HFFc6 (cell line): ENCODE results near the gene STK32A. TPM values are rescaled to one million over a fixed set of nuclear protein-coding genes. Genes with fewer than 3 reads are reported as not detected.

Source experiments
- DNase-seq: peaks from one replicate; pipeline ENCODE4 v3.0.0-alpha.2; 2018
- H3K27ac Mint-ChIP-seq: 2 replicates; pipeline ENCODE4 v1.8.0; 2020; ENCODE audit warnings: mild to moderate bottlenecking, mixed read lengths
- H3K27me3 Mint-ChIP-seq: 2 replicates; pipeline ENCODE4 v1.8.0; 2021; ENCODE audit warnings: mild to moderate bottlenecking, moderate library complexity, mixed read lengths; ENCODE audit not compliant: insufficient read depth
- H3K36me3 Mint-ChIP-seq: 2 replicates; pipeline ENCODE4 v1.8.0; 2021; ENCODE audit warnings: low read depth, mixed read lengths
- H3K4me1 Mint-ChIP-seq: 2 replicates; pipeline ENCODE4 v1.8.0; 2020; ENCODE audit warnings: low read depth, mixed read lengths
- H3K4me3 Mint-ChIP-seq: 2 replicates; pipeline ENCODE4 v1.8.0; 2020; ENCODE audit warnings: mild to moderate bottlenecking, moderate library complexity, mixed read lengths
- H3K9me3 Mint-ChIP-seq: 2 replicates; pipeline ENCODE4 v1.8.0; 2020; ENCODE audit warnings: mild to moderate bottlenecking, mixed read lengths
- CTCF ChIP-seq: fragments of 200-600 bp; sonication (generic); IDR thresholded peaks from 2 replicates; pipeline ENCODE4 v1.5.0; 2021; ENCODE audit warnings: antibody characterized with exemption, mild to moderate bottlenecking
- total RNA-seq, 6 experiments: library from RNA; stranded (reverse); fragmentation: NEBNext Ultra II Directional; extraction: Animal tissue kit (Norgen Biotek cat#: 25700); gene quantifications; 2 replicates in 1 of 6; 3 replicates in 5 of 6; pipeline ENCODE4 v1.2.3, GENCODE V29; 2021

STK32A gene
- total RNA-seq, 6 experiments from 2014 or later: 0.21 to 1.4 (median 0.91) TPM

- Mint-ChIP-seq H3K4me3 (no peak overlapping the region), H3K36me3 (no peaks in the 10 kb centered on the region), H3K27me3 (no peaks in the 10 kb centered on the region), H3K27ac (peak overlapping the region; percentile 49; the same call in 1 of the 2 replicates), H3K4me1 (peaks cover 12% of the 10 kb centered on the region), H3K9me3 (no peaks in the 10 kb centered on the region)
- TF ChIP-seq CTCF: peak; percentile 80
- DNase-seq: peak; percentile 81
These were observed 157.0 kb downstream of the STK32A start for GRCh38 chr5:147391781-147392180.

- peak; percentile 53 for TF ChIP-seq CTCF
- 0 out of 2 replicates have a peak, but pooled peaks cover 5% of the 10 kb centered on the region for H3K36me3 Mint-ChIP-seq
- H3K9me3 Mint-ChIP-seq: no peaks in the 10 kb centered on the region
- no peak overlapping the region for H3K27ac Mint-ChIP-seq
- no peak for DNase-seq
- no peaks in the 10 kb centered on the region for H3K27me3 Mint-ChIP-seq
- H3K4me3 Mint-ChIP-seq: no peak overlapping the region
- peaks cover 12% of the 10 kb centered on the region for H3K4me1 Mint-ChIP-seq
These were observed 159.2 kb downstream of the STK32A start for GRCh38 chr5:147393874-147394672.

- no peak for TF ChIP-seq CTCF
- H3K4me3 Mint-ChIP-seq: no peak overlapping the region
- H3K9me3 Mint-ChIP-seq: no peaks in the 10 kb centered on the region
- H3K4me1 Mint-ChIP-seq: peaks cover 20% of the 10 kb centered on the region
- no peaks in the 10 kb centered on the region for H3K27me3 Mint-ChIP-seq
- DNase-seq: no peak
- no peak overlapping the region for H3K27ac Mint-ChIP-seq
- peaks cover 12% of the 10 kb centered on the region; the same call in 1 of the 2 replicates for H3K36me3 Mint-ChIP-seq
These were observed 161.4 kb downstream of the STK32A start for GRCh38 chr5:147396070-147396823.

GRCh38 chr5:147397616-147398015 is 162.8 kb downstream of the STK32A start:
- Mint-ChIP-seq H3K36me3 (peaks cover 12% of the 10 kb centered on the region; the same call in 1 of the 2 replicates), H3K4me3 (no peak overlapping the region), H3K27ac (no peak overlapping the region), H3K4me1 (peaks cover 9% of the 10 kb centered on the region), H3K27me3 (no peaks in the 10 kb centered on the region), H3K9me3 (no peaks in the 10 kb centered on the region)
- peak; percentile 33; the same call in 1 of the 2 replicates for TF ChIP-seq CTCF
- DNase-seq: no peak

GRCh38 chr5:147398860-147399259 is 164.0 kb downstream of the STK32A start:
- Mint-ChIP-seq H3K4me1 (peaks cover 22% of the 10 kb centered on the region), H3K36me3 (peaks cover 17% of the 10 kb centered on the region), H3K4me3 (no peak overlapping the region), H3K27ac (no peak overlapping the region), H3K9me3 (no peaks in the 10 kb centered on the region), H3K27me3 (no peaks in the 10 kb centered on the region; the same call in 1 of the 2 replicates)
- no peak for DNase-seq
- no peak for TF ChIP-seq CTCF
